ENCODE measurements around the gene FBXO28.

The FBXO28 gene

GRCh38 chr1:224095867-224096266, 18.0 kb upstream of the FBXO28 start:
- DNase-seq (ENCODE audit: low spot score), result no peak

- DNase-seq (ENCODE audit: low spot score), result no peak
Observed at GRCh38 chr1:224096773-224097172, 17.1 kb upstream of the FBXO28 start.

DNA sequence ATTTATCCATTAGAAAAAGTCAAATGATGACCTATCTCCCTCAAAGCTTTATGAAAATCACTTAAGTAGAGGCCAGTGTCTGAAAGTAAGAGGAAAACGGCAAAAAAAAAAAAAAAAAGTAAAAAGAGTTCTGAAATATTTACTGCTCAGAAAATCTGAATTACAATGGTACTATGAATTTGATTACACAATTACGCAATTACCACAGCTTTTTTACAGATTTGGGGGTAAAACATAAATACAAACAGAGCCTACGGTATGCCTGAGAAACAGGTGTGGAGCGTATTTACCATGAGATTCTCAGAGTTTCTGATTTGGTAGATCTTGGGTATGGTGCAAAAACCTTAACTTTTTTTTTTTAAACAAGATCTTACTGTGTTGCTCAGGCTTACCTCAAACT, 15.9 kb upstream of the FBXO28 start:
- DNase-seq (ENCODE audit: low spot score), result no peak

GRCh38 chr1:224106568-224107281, 7.2 kb upstream of the FBXO28 start:
- DNase-seq (ENCODE audit: low spot score), result peak; percentile 66

- no peak for DNase-seq (ENCODE audit: low spot score)
Observed at GRCh38 chr1:224107282-224107625, 6.7 kb upstream of the FBXO28 start.

- DNase-seq (ENCODE audit: low spot score), result no peak
Observed at GRCh38 chr1:224108991-224109390, 4.9 kb upstream of the FBXO28 start.

GRCh38 chr1:224109981-224110380, 3.9 kb upstream of the FBXO28 start:
- no peak for DNase-seq (ENCODE audit: low spot score)

- no peak for DNase-seq (ENCODE audit: low spot score)
Observed at GRCh38 chr1:224113005-224113404, 906 bp upstream of the FBXO28 start.

GRCh38 chr1:224113545-224113917, 380 bp upstream of the FBXO28 start:
- DNase-seq (ENCODE audit: low spot score), result no peak

DNA sequence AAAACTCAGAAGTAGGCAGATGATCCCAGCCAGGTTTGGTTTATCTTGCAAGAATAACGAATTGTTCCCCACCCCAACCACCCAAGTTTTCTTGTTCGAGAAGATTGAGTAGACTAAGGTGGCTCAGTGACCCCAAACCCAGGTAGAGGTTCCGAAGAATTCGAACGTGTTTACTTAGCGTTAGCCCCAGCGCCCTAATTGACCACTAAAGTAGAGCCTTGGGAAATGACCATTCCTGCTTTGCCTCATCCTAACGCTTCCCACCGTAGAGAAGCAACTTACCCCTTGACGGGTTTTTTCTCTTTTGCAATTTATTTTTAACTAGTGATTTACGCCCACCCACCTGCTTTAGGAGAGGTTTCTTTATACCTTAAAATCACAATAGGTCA, 870 bp downstream of the FBXO28 start:
- DNase-seq (ENCODE audit: low spot score), result no peak

- peak; percentile 24 for DNase-seq (ENCODE audit: low spot score)
Observed at GRCh38 chr1:224116131-224116530, 2.2 kb downstream of the FBXO28 start.

GRCh38 chr1:224118688-224119087, 4.8 kb downstream of the FBXO28 start:
- no peak for DNase-seq (ENCODE audit: low spot score)

- DNase-seq (ENCODE audit: low spot score), result no peak
Observed at GRCh38 chr1:224123136-224123535, 9.2 kb downstream of the FBXO28 start.

DNA sequence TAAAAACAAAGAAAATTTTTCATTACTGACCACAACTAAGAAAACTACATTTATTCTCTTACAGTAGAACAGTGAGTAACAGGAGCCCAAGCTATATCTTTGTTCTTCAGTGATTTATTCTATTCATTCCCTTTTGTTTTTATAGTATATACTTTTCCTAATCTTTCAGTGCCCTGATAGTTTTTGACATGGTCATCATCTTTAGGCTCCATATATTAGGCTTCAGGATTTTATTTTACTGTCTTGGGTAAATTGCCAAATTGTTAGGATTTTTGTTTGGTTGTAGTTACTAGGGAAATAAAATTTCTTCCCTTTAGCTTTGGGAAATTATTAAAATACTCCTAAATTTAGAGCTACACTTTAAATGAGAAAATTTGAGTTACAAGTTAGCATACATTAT, 10.3 kb downstream of the FBXO28 start:
- no peak for DNase-seq (ENCODE audit: low spot score)

GRCh38 chr1:224127925-224128819, 14.3 kb downstream of the FBXO28 start:
- DNase-seq (ENCODE audit: low spot score), result peak; percentile 20

GRCh38 chr1:224131253-224131652, 17.3 kb downstream of the FBXO28 start:
- no peak for DNase-seq (ENCODE audit: low spot score)

GRCh38 chr1:224132901-224133300, 19.0 kb downstream of the FBXO28 start:
- DNase-seq (ENCODE audit: low spot score), result no peak

DNA sequence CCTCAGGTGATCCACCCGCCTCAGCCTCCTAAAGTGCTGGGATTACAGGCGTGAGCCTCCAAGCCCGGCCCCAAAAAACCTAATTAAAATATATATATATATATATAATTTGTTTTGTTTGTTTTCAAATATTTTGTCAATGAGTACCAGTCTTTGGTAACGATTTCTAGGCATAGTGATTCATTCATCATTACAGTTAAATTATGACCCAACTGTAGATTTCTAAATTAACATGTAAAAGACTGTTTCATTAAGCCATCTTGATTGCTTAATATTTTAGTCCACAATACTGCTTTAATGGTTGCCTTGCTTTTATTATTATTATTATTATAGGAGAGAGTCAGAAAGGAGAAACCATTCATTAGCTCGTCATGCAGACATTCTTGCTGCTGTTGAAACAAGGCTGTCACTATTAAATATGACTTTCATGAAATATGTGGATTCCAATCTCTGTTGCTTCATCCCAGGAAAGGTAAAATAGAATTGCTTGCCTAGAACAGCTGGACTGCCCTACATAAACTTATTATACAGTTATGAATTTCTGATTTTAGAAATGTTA, 19.9 kb downstream of the FBXO28 start:
- no peak for DNase-seq (ENCODE audit: low spot score)

GRCh38 chr1:224137518-224137917, 23.6 kb downstream of the FBXO28 start:
- DNase-seq (ENCODE audit: low spot score), result no peak

DNA sequence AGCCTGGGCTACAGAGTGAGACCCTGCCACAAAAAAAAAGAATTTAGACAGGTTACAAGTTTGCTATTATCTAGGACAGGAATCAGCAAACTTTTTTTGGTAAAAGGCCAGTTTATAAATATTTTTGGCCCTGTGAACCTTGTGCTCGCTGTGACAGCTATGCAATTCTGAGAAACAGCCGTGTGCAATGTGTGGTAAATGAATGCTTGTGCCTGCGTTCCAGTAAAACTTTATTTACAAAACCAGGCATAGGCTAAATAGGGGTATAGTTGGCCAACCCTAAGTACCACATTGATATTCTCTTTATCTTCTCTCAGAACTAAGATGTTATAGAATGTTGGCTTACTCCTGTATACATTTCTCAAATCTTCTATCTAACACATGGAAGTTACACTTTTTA, 24.3 kb downstream of the FBXO28 start:
- DNase-seq (ENCODE audit: low spot score), result no peak

- no peak for DNase-seq (ENCODE audit: low spot score)
Observed at GRCh38 chr1:224141693-224142092, 27.8 kb downstream of the FBXO28 start.

- DNase-seq (ENCODE audit: low spot score), result no peak
Observed at GRCh38 chr1:224149709-224150108, 35.8 kb downstream of the FBXO28 start.

DNA sequence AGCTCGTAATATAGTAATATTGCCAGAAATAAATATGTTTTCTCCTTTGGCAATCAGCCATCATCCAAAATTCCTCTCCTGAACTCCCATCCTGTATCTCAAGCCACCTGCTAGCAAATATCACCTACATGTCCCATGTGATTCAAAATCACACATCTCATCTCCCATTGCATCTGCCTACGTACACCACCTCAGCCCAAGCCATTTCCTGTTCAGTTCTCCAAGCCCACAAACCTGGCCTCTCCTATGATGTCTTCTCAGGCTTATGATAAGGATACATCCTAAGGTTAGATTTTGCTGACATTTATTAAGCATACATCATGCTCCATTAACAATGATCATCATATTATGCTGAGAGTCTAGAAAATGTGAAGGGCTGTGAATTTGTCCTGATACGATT, 37.2 kb downstream of the FBXO28 start:
- no peak for DNase-seq (ENCODE audit: low spot score)
